ENCODE results near the gene RAD51B. TPM values are rescaled to one million over a fixed set of nuclear protein-coding genes. Genes with fewer than 3 reads are reported as not detected.
A peak's percentile ranks its signal among the peaks of the same experiment; 100 is the strongest.

RAD51B gene
- total and polyA plus RNA-seq, 9 of the 15 experiments (the other 6 are each of a cell fraction or from before 2014, with no cell fraction given), result 8.5 to 17.3 (median 11.3) TPM

- TF ChIP-seq CBFB (CRISPR knock-in tag; IDR thresholded peaks at IDR 0.05) (no peak), SUPT5H (IDR thresholded peaks at IDR 0.05) (no peak), MCM5 (IDR thresholded peaks at IDR 0.05; ENCODE audit: low read depth) (no peak), TOE1 (IDR thresholded peaks at IDR 0.05; ENCODE audit: borderline replicate concordance) (no peak), TOE1 (CRISPR knock-in tag; IDR thresholded peaks at IDR 0.05; ENCODE audit: borderline replicate concordance, low read depth) (no peak), CHAMP1 (IDR thresholded peaks at IDR 0.05) (peak; percentile 67; the same call in 1 of the 2 replicates), ELK1 (CRISPR knock-in tag; IDR thresholded peaks at IDR 0.05) (no peak), PURB (CRISPR knock-in tag; IDR thresholded peaks at IDR 0.05; ENCODE audit: low read depth) (no peak), RBBP5 (IDR thresholded peaks at IDR 0.05; ENCODE audit: borderline replicate concordance, insufficient read depth, low read length, poor library complexity, severe bottlenecking) (no peak), ARID4B (CRISPR knock-in tag; IDR thresholded peaks at IDR 0.05) (no peak), ARID3B (CRISPR knock-in tag; IDR thresholded peaks at IDR 0.05; ENCODE audit: borderline replicate concordance) (no peak), ZNF444 (CRISPR knock-in tag; IDR thresholded peaks at IDR 0.05) (no peak), DMBX1 (CRISPR knock-in tag; IDR thresholded peaks at IDR 0.05; ENCODE audit: borderline replicate concordance) (peak; percentile 75; the same call in 1 of the 2 replicates), ZFP36 (IDR thresholded peaks at IDR 0.05; ENCODE audit: low read depth, low read length, partially characterized antibody) (no peak), PTBP1 (IDR thresholded peaks at IDR 0.05; ENCODE audit: low read depth, low read length) (no peak), KLF1 (tag; IDR thresholded peaks at IDR 0.05) (no peak), HES1 (IDR thresholded peaks at IDR 0.05; ENCODE audit: low read depth) (no peak; the same call in 1 of the 2 replicates)
Measured at GRCh38 chr14:68619790-68620574, 800.4 kb downstream of the RAD51B start (continued).

All from K562 (cell line).